ENCODE data around the gene RBM4.
A peak's percentile ranks its signal among the peaks of the same experiment; 100 is the strongest.
"Not testable (repeated sequence)": the region's sequence is repeated elsewhere in the genome, so short reads cannot be mapped to it uniquely, and the experiment has no call there.

Gene RBM4

GRCh38 chr11:66639066-66639813 lies 737 bp downstream of the RBM4 start:
- H3K4me3 ChIP-seq (ENCODE audit: low read length), result peak overlapping the region; percentile 95
- no peak for TF ChIP-seq CTCF (IDR thresholded peaks at IDR 0.05; ENCODE audit: insufficient read depth, low read depth, low read length, missing control alignments)
- peak; percentile 26 for DNase-seq (ENCODE audit: low read depth)

DNA sequence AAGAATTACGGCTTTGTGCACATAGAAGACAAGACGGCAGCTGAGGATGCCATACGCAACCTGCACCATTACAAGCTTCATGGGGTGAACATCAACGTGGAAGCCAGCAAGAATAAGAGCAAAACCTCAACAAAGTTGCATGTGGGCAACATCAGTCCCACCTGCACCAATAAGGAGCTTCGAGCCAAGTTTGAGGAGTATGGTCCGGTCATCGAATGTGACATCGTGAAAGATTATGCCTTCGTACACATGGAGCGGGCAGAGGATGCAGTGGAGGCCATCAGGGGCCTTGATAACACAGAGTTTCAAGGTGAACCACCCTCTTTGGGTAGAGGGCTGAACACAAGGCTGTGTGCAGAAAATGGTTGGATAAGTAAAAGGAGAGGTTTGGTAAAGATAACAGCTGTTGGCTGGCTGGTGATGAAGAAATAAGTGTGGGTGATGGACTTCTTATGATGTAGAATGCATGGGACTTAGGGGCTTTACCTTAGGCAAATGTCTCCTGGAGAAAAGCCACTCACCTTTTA lies 1.4 kb downstream of the RBM4 start:
- H3K4me3 ChIP-seq (ENCODE audit: low read length), result peak overlapping the region; percentile 95
- not testable (repeated sequence) for DNase-seq (ENCODE audit: low read depth)

- TF ChIP-seq CTCF (IDR thresholded peaks at IDR 0.05; ENCODE audit: insufficient read depth, low read depth, low read length, missing control alignments), result no peak
- DNase-seq (ENCODE audit: low read depth), result no peak
- H3K4me3 ChIP-seq (ENCODE audit: low read length), result peak overlapping the region; percentile 95
Measured at GRCh38 chr11:66641834-66642233, 3.3 kb downstream of the RBM4 start.

DNA sequence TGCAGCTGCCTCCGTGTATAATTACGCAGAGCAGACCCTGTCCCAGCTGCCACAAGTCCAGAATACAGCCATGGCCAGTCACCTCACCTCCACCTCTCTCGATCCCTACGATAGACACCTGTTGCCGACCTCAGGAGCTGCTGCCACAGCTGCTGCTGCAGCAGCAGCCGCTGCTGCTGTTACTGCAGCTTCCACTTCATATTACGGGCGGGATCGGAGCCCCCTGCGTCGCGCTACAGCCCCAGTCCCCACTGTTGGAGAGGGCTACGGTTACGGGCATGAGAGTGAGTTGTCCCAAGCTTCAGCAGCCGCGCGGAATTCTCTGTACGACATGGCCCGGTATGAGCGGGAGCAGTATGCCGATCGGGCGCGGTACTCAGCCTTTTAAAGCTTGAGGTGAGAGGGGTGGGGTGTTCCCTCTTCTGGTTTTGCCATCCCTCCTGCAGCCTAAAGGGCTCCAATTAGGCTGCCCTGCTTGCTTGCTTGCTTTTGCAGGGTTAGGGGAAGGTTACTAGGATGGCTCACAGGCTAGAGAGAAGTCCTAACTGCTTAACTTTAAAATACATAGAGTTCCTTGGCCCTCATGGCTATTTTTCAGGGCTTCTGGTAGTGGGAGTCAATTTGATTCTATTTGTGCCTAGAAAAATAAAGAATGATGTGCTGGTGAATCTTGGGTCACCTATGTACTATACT lies 5.4 kb downstream of the RBM4 start:
- TF ChIP-seq CTCF (IDR thresholded peaks at IDR 0.05; ENCODE audit: insufficient read depth, low read depth, low read length, missing control alignments), result no peak
- H3K4me3 ChIP-seq (ENCODE audit: low read length), result no peak overlapping the region
- no peak for DNase-seq (ENCODE audit: low read depth)

- TF ChIP-seq CTCF (IDR thresholded peaks at IDR 0.05; ENCODE audit: insufficient read depth, low read depth, low read length, missing control alignments), result no peak
- DNase-seq (ENCODE audit: low read depth), result no peak
- H3K4me3 ChIP-seq (ENCODE audit: low read length), result no peak overlapping the region
Measured at GRCh38 chr11:66646828-66647227, 8.3 kb downstream of the RBM4 start.

DNA sequence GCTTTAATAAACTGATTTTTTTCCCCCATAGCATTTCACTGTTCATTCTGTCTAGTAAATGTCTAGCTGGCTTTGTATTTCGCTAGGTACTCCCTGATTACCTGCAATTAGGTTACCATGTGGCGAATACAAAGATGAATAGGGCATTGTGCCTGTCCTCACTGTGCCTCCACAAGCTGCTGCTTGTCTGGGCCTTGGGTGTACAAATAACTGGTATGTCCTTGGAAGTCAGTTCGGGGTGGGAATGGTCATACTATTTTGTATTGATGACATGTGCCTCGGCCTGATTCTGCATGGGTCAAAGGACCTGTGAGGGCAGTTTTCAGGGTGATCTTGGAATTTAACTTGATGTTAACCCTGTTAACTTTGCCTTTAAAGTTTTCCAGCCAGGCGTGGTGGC lies 11.4 kb downstream of the RBM4 start:
- no peak for DNase-seq (ENCODE audit: low read depth)
- H3K4me3 ChIP-seq (ENCODE audit: low read length), result no peak overlapping the region
- no peak for TF ChIP-seq CTCF (IDR thresholded peaks at IDR 0.05; ENCODE audit: insufficient read depth, low read depth, low read length, missing control alignments)

DNA sequence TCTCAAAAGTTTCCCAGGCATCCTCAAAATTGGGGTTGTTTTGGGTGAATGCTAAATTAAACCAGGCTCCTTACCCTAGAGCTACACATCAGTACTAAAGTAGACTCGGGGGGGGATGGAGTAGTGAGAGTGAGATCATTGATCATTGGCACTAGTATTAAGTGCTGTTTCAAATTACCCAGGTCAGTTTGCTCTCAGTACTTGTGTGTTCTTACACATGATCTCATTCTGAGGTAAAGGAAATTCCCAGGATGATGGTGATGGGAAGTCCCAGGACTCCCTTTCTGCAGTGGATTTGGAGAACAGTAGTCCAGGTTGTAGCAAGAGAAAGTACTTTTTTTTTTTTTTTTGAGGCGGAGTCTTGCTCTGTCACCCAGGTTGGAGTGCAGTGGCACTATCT lies 12.5 kb downstream of the RBM4 start:
- TF ChIP-seq CTCF (IDR thresholded peaks at IDR 0.05; ENCODE audit: insufficient read depth, low read depth, low read length, missing control alignments), result no peak
- H3K4me3 ChIP-seq (ENCODE audit: low read length), result no peak overlapping the region
- DNase-seq (ENCODE audit: low read depth), result peak; percentile 28

Data from epithelial cell of esophagus (primary cell).